ENCODE results near the gene SDCCAG8.

DNA sequence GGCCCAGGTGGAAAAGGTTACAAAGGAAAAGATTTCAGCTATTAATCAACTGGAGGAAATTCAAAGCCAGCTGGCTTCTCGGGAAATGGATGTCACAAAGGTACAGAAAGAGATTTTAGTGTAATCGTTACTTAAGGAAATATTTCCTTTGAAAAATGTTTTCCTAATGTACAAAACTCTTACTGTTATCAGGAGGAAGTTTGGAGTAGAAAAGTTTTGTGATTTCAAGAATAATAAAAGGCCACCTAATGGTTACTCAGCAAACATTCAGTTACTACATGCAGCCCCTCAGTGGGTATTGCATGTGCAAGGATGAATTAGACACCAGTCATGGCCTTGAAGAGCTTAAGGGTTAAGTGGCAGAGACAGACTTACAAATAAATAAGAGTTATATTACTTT lies 85.2 kb downstream of the SDCCAG8 start:
- TF ChIP-seq, protein P1, sequence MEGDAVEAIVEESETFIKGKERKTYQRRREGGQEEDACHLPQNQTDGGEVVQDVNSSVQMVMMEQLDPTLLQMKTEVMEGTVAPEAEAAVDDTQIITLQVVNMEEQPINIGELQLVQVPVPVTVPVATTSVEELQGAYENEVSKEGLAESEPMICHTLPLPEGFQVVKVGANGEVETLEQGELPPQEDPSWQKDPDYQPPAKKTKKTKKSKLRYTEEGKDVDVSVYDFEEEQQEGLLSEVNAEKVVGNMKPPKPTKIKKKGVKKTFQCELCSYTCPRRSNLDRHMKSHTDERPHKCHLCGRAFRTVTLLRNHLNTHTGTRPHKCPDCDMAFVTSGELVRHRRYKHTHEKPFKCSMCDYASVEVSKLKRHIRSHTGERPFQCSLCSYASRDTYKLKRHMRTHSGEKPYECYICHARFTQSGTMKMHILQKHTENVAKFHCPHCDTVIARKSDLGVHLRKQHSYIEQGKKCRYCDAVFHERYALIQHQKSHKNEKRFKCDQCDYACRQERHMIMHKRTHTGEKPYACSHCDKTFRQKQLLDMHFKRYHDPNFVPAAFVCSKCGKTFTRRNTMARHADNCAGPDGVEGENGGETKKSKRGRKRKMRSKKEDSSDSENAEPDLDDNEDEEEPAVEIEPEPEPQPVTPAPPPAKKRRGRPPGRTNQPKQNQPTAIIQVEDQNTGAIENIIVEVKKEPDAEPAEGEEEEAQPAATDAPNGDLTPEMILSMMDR (IDR thresholded peaks at IDR 0.05; ENCODE audit: poor library complexity), result no peak
- no peak for TF ChIP-seq EZH2 (IDR thresholded peaks at IDR 0.05; ENCODE audit: borderline replicate concordance)
